WTC11 (cell line): Measurements from ENCODE around the gene ZKSCAN3.
"Not testable (repeated sequence)": the region's sequence is repeated elsewhere in the genome, so short reads cannot be mapped to it uniquely, and the experiment has no call there.

Source experiments
- CTCF ChIP-seq: fragments of 200-600 bp; IDR thresholded peaks from 2 replicates; pipeline ENCODE4 v1.8.0; 2022; ENCODE audit warnings: antibody characterized with exemption
- NR3C1 ChIP-seq: sonication (generic); formaldehyde crosslinking; conservative IDR thresholded peaks from 2 replicates; pipeline ENCODE4 v1.8.1; 2023; ENCODE audit warnings: low read depth, mild to moderate bottlenecking, missing genetic modification reagents
- SMAD4 ChIP-seq: sonication (generic); formaldehyde crosslinking; IDR thresholded peaks from 2 replicates; pipeline ENCODE4 v1.8.0; 2022; ENCODE audit warnings: mild to moderate bottlenecking, missing genetic modification reagents

- not testable (repeated sequence) for TF ChIP-seq SMAD4 (CRISPR knock-in tag); CTCF; NR3C1 (CRISPR knock-in tag)
Observed at GRCh38 chr6:28306363-28306762, 43.4 kb upstream of the ZKSCAN3 start.
